ENCODE data around the gene P2RX4. TPM values are rescaled to one million over a fixed set of nuclear protein-coding genes. Genes with fewer than 3 reads are reported as not detected.

The P2RX4 gene
- total RNA-seq, 4 donors from 2014 or later = 20.1 to 57.2 (median 33.6) TPM

DNA sequence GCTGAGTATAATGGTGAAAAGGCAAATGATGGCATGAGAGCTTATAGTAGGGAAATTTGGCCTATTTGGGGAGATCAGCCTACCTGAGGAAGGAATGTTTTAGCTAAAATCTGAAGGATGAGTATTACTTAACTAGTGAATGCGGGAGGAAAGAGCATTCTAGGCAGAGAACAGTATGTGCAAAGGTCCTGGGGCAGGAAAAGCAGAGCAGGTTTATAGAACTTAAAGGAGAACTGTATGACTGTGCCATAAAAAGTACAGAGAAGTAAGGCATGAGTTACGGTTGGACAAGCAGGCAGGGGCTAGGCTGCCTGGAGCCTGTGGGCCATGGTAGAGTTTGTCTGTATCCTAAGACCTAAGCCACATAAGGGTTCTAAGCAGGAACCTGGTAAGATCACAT lies 21.7 kb upstream of the P2RX4 start:
- no peak for TF ChIP-seq EP300 (IDR thresholded peaks at IDR 0.05)
- TF ChIP-seq, protein P1, sequence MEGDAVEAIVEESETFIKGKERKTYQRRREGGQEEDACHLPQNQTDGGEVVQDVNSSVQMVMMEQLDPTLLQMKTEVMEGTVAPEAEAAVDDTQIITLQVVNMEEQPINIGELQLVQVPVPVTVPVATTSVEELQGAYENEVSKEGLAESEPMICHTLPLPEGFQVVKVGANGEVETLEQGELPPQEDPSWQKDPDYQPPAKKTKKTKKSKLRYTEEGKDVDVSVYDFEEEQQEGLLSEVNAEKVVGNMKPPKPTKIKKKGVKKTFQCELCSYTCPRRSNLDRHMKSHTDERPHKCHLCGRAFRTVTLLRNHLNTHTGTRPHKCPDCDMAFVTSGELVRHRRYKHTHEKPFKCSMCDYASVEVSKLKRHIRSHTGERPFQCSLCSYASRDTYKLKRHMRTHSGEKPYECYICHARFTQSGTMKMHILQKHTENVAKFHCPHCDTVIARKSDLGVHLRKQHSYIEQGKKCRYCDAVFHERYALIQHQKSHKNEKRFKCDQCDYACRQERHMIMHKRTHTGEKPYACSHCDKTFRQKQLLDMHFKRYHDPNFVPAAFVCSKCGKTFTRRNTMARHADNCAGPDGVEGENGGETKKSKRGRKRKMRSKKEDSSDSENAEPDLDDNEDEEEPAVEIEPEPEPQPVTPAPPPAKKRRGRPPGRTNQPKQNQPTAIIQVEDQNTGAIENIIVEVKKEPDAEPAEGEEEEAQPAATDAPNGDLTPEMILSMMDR (IDR thresholded peaks at IDR 0.05) = no peak
- TF ChIP-seq POLR2A (IDR thresholded peaks at IDR 0.05) = no peak
- Histone ChIP-seq H3K27ac (no peak overlapping the region), H3K36me3 (peaks cover 0 to 48% (median 0%) of the 10 kb centered on the region in 3 donors), H3K9me3 (no peaks in the 10 kb centered on the region), H3K4me3 (no peak overlapping the region), H3K4me1 (peaks cover 0 to 11% (median 4%) of the 10 kb centered on the region in 4 donors), H3K27me3 (no peaks in the 10 kb centered on the region)
- no peak for DNase-seq (ENCODE audit: low spot score in 2 of 2)
- WGBS, 2 donors = 95 to 98% methylated on average over 2 of the region's 2 CpGs

DNA sequence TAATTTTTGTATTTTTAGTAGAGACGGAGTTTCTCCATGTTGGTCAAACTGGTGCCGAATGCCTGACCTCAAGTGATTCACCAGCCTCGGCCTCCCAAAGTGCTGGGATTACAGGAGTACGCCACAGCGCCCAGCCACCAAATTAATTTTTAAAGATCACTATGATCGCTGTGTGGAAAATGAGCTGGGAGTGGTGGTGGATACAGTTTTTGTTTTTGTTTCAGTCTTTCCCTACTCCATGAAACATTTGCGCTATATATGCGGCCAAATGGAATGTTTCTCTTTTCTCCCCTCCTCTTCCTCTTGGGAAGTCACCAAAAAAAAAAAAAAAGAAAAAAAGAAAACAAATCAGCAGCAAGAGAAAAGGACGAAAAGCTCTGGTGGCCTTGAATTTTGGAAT lies 20.8 kb upstream of the P2RX4 start:
- Histone ChIP-seq H3K4me1 (peaks cover 0 to 11% (median 4%) of the 10 kb centered on the region in 4 donors), H3K27ac (no peak overlapping the region), H3K27me3 (no peaks in the 10 kb centered on the region), H3K4me3 (no peak overlapping the region), H3K9me3 (no peaks in the 10 kb centered on the region), H3K36me3 (peaks cover 0 to 39% (median 0%) of the 10 kb centered on the region in 3 donors)
- 87% methylated on average over 9 of the region's 9 CpGs for WGBS, 2 donors
- DNase-seq (ENCODE audit: low spot score in 2 of 2) = no peak
- no peak for TF ChIP-seq EP300 (IDR thresholded peaks at IDR 0.05)
- no peak for TF ChIP-seq POLR2A (IDR thresholded peaks at IDR 0.05)
- TF ChIP-seq, protein P1 (IDR thresholded peaks at IDR 0.05) = no peak

DNA sequence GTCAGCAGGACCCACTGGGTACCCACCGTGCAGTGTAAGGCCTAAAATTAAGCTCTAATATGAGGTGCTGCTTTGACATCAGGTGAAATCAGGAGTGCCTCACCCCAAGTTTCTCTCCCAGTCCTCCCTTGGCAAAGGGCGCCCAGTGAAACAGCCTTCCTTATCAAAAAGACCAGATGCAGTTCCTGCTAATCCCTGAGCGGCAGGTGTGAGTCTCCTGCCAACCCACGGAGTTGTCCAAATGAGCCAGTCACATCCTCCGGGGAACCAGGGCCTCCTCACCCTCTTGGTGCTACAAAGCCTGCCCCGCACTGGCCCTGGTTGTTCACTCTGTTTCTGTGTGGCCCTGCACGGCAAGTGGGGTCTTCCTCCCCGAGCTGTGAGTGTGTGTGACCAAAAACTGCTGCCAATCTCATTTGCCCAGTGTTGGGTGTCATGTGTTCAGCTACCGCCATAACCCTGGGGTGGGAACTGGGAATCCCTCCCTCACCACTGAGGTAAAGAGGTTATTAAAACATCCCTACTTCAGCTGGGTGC lies 20.2 kb upstream of the P2RX4 start:
- H3K27ac ChIP-seq = peak overlapping the region in 1 of 4 donors; percentile 79

DNA sequence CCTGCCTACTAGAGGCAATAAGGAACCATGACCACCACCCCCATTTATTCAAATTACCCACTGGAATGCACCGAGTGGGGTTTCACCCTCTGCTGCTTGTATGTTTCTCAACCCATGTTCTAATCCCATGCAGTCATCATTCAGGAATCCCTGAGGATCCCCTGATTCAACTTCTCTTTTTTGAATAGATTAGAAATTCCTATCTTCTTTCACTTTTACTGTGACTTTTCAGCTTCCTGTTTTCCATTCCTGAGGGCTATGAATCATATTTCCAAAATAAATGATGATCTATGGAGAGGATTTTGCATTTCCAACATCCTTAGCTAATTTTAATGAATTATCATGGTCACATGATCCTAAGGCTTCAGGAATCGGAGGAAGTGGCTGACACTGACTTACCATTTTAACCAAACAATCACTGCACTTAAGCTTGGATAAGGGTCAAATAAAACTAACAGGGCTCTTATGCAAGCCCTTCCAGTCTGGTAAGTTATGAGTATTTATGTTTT lies 19.4 kb upstream of the P2RX4 start:
- no peaks in the 10 kb centered on the region for H3K9me3 ChIP-seq
- H3K4me3 ChIP-seq = no peak overlapping the region
- H3K36me3 ChIP-seq = peaks cover 0 to 24% (median 0%) of the 10 kb centered on the region in 3 donors
- H3K4me1 ChIP-seq = peaks cover 0 to 11% (median 4%) of the 10 kb centered on the region in 4 donors
- TF ChIP-seq, protein P1 (IDR thresholded peaks at IDR 0.05) = no peak
- no peak for TF ChIP-seq POLR2A (IDR thresholded peaks at IDR 0.05)
- peak in 1 of 2 donors; percentile 30 for TF ChIP-seq EP300 (IDR thresholded peaks at IDR 0.05)
- no peaks in the 10 kb centered on the region for H3K27me3 ChIP-seq
- WGBS, 2 donors = 13 to 19% methylated on average over 2 of the region's 2 CpGs
- H3K27ac ChIP-seq = peak overlapping the region in 2 of 4 donors; percentile 14 to 79
- DNase-seq (ENCODE audit: low spot score in 2 of 2) = no peak

More for the DNA sequence above, 20.2 kb upstream of the P2RX4 start:
- Histone ChIP-seq H3K4me3 (no peak overlapping the region), H3K9me3 (no peaks in the 10 kb centered on the region), H3K36me3 (peaks cover 0 to 33% (median 0%) of the 10 kb centered on the region in 3 donors), H3K4me1 (peaks cover 0 to 11% (median 4%) of the 10 kb centered on the region in 4 donors), H3K27me3 (no peaks in the 10 kb centered on the region)
- TF ChIP-seq POLR2A (IDR thresholded peaks at IDR 0.05) = no peak
- TF ChIP-seq, protein P1 (IDR thresholded peaks at IDR 0.05) = no peak
- TF ChIP-seq EP300 (IDR thresholded peaks at IDR 0.05) = no peak
- DNase-seq (ENCODE audit: low spot score in 2 of 2) = no peak
- 78 to 87% methylated on average over 7 to 9 of the region's 9 CpGs for WGBS, 2 donors

DNA sequence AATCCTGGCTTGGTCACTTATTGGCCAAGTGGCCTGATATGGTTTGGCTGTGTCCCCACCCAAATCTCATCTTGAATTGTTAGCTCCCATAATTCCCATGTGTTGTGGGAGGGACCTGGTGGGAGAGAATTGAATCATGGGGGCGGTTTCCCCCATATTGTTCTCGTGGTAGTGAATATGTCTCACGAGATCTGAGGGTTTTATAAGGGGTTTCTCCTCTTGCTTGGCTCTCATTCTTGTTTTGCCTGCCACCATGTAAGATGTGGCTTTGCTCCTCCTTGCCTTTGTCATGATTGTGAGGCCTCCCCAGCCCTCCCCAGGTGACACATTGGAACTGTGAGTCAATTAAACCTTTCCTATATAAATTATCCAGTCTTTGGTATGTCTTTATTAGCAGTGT lies 18.8 kb upstream of the P2RX4 start:
- H3K9me3 ChIP-seq = no peaks in the 10 kb centered on the region
- whole genome bisulfite sequencing, 2 donors = 87 to 89% methylated on average over 3 of the region's 3 CpGs
- no peak overlapping the region for H3K4me3 ChIP-seq
- peaks cover 0 to 11% (median 4%) of the 10 kb centered on the region in 4 donors for H3K4me1 ChIP-seq
- peak overlapping the region in 2 of 4 donors; percentile 14 to 79 for H3K27ac ChIP-seq
- peaks cover 0 to 18% (median 0%) of the 10 kb centered on the region in 3 donors for H3K36me3 ChIP-seq
- H3K27me3 ChIP-seq = no peaks in the 10 kb centered on the region
- TF ChIP-seq EP300 (IDR thresholded peaks at IDR 0.05) = no peak
- no peak for TF ChIP-seq POLR2A (IDR thresholded peaks at IDR 0.05)
- TF ChIP-seq, protein P1 (IDR thresholded peaks at IDR 0.05) = no peak
- no peak for DNase-seq (ENCODE audit: low spot score in 2 of 2)

Measured in tibial nerve (tissue), 4 donors.